CD14-positive monocyte (primary cell): ENCODE measurements around the gene TRAPPC3. TPM values are rescaled to one million over a fixed set of nuclear protein-coding genes. Genes with fewer than 3 reads are reported as not detected.

Source experiments
- DNase-seq, 3 donors: peaks; one replicate each; pipeline ENCODE4 v3.0.0-alpha.2; 2011 to 2022
- H2AFZ ChIP-seq: 2 replicates; pipeline ENCODE4 v1.6.0; 2012; ENCODE audit warnings: mild to moderate bottlenecking, low read depth, low read length, inconsistent platforms; ENCODE audit not compliant: insufficient read depth, poor library complexity, severe bottlenecking
- H3K27ac ChIP-seq, 2 donors: 1 replicate in 1 of 2; 2 replicates in 1 of 2; pipeline ENCODE4 v1.5.1; 2012 to 2013; ENCODE audit warnings: low read length in 2 of 2, control low read depth in 1 of 2, inconsistent platforms in 1 of 2, low read depth in 1 of 2, mild to moderate bottlenecking in 1 of 2
- H3K27me3 ChIP-seq, 2 donors: one replicate each; pipeline versions ENCODE4 v1.6.0 to v1.6.1; 2011 to 2013; ENCODE audit warnings: low read length in 2 of 2; ENCODE audit not compliant: control insufficient read depth in 2 of 2, insufficient read depth in 2 of 2
- H3K36me3 ChIP-seq, 2 donors: replicated peaks in 1 of 2; 1 replicate in 1 of 2; 2 replicates in 1 of 2; pipeline versions ENCODE4 v1.5.1 to v1.6.1; 2012 to 2013; ENCODE audit warnings: low read length in 2 of 2, control low read depth in 1 of 2, inconsistent platforms in 1 of 2, mild to moderate bottlenecking in 1 of 2; ENCODE audit not compliant: insufficient read depth in 2 of 2, control insufficient read depth in 1 of 2
- H3K4me1 ChIP-seq, 2 donors: 1 replicate in 1 of 2; 2 replicates in 1 of 2; pipeline versions ENCODE4 v1.5.1 to v1.6.1; 2012 to 2013; ENCODE audit warnings: low read length in 2 of 2, control low read depth in 1 of 2, inconsistent platforms in 1 of 2, mild to moderate bottlenecking in 1 of 2, moderate library complexity in 1 of 2; ENCODE audit not compliant: insufficient read depth in 2 of 2, control insufficient read depth in 1 of 2
- H3K4me2 ChIP-seq: replicated peaks from 2 replicates; pipeline ENCODE3; 2012; ENCODE audit warnings: low read length, moderate library complexity, mild to moderate bottlenecking; ENCODE audit not compliant: poor library complexity, severe bottlenecking; ENCODE audit errors: extremely low read depth
- H3K4me3 ChIP-seq, 3 experiments: fragments of 200-600 bp in 1 of 3; sonication (generic) in 1 of 3; replicated peaks in 1 of 3; 1 replicate in 2 of 3; 2 replicates in 1 of 3; pipeline ENCODE4 v1.5.1; 2011 to 2013; ENCODE audit warnings: low read length in 3 of 3, mild to moderate bottlenecking in 3 of 3, control low read depth in 2 of 3, low read depth in 2 of 3, inconsistent platforms in 1 of 3, moderate library complexity in 1 of 3
- H3K79me2 ChIP-seq: 2 replicates; pipeline ENCODE4 v1.6.0; 2012; ENCODE audit warnings: mild to moderate bottlenecking, control low read depth, inconsistent platforms, low read length, moderate library complexity; ENCODE audit not compliant: insufficient read depth
- H3K9ac ChIP-seq: 2 replicates; pipeline ENCODE4 v1.6.0; 2017; ENCODE audit warnings: low read length, mild to moderate bottlenecking; ENCODE audit not compliant: insufficient read depth, poor library complexity, severe bottlenecking
- H3K9me3 ChIP-seq, 2 donors: replicated peaks in 1 of 2; 1 replicate in 1 of 2; 2 replicates in 1 of 2; pipeline versions ENCODE4 v1.5.1 to v1.6.1; 2012 to 2013; ENCODE audit warnings: low read length in 2 of 2, control low read depth in 1 of 2; ENCODE audit not compliant: control insufficient read depth in 1 of 2, insufficient read depth in 1 of 2
- H4K20me1 ChIP-seq: 2 replicates; pipeline ENCODE4 v1.6.0; 2012; ENCODE audit warnings: mild to moderate bottlenecking, low read length, control low read depth, moderate library complexity; ENCODE audit not compliant: insufficient read depth
- H3K27ac Mint-ChIP-seq, 7 donors: one replicate each; pipeline ENCODE4 v1.8.0; 2020; ENCODE audit warnings: mild to moderate bottlenecking in 7 of 7, mixed read lengths in 7 of 7, moderate library complexity in 6 of 7, inconsistent platforms in 2 of 7
- H3K27me3 Mint-ChIP-seq, 3 donors: one replicate each; pipeline ENCODE4 v1.8.0; 2021 to 2022; ENCODE audit warnings: low read depth in 3 of 3, mild to moderate bottlenecking in 3 of 3, mixed read lengths in 3 of 3, moderate library complexity in 3 of 3, inconsistent platforms in 1 of 3
- H3K36me3 Mint-ChIP-seq, 2 donors: one replicate each; pipeline ENCODE4 v1.8.0; 2020; ENCODE audit warnings: mixed read lengths in 2 of 2, inconsistent platforms in 1 of 2, mild to moderate bottlenecking in 1 of 2
- H3K4me1 Mint-ChIP-seq: one replicate; pipeline ENCODE4 v1.8.0; 2020; ENCODE audit warnings: mild to moderate bottlenecking, mixed read lengths
- H3K4me3 Mint-ChIP-seq, 2 donors: one replicate each; pipeline ENCODE4 v1.8.0; 2020; ENCODE audit warnings: mild to moderate bottlenecking in 2 of 2, mixed read lengths in 2 of 2, moderate library complexity in 1 of 2
- H3K9me3 Mint-ChIP-seq, 7 donors: one replicate each; pipeline ENCODE4 v1.8.0; 2020 to 2022; ENCODE audit warnings: mixed read lengths in 7 of 7, mild to moderate bottlenecking in 6 of 7, moderate library complexity in 6 of 7, inconsistent platforms in 2 of 7
- WGBS: methylation state at CpG from one replicate; pipeline ENCODE4 v1.1.5; 2013; ENCODE audit warnings: missing lambda C conversion rate; ENCODE audit not compliant: insufficient coverage; 5-methylcytosine and 5-hydroxymethylcytosine counted together
- intact Hi-C, 2 donors: fragments of 100-400 bp; cut with micrococcal nuclease; formaldehyde crosslinking; loops; one replicate each; pipeline versions ENCODE4 v1.15.0 to v1.15.1; 2023
- polyA plus RNA-seq, 3 donors: library from polyadenylated mRNA; depleted of rRNA in 1 of 3; unstranded in 2 of 3; stranded (reverse) in 1 of 3; fragments of 300-500 nt in 2 of 3; fragments of >200 nt in 1 of 3; fragmentation: Illumina TruSeq in 2 of 3; gene quantifications; 1 replicate in 2 of 3; 2 replicates in 1 of 3; pipeline ENCODE4 v1.2.3, GENCODE V29; 2012 to 2021
- TF ChIP-seq, protein P1 (sequence below): fragments of 200-600 bp; IDR thresholded peaks from one replicate; pipeline ENCODE4 v1.8.0; 2022; ENCODE audit warnings: antibody characterized with exemption, mild to moderate bottlenecking

Gene TRAPPC3
- polyA plus RNA-seq, 3 donors = 61.1 to 136 (median 125) TPM

DNA sequence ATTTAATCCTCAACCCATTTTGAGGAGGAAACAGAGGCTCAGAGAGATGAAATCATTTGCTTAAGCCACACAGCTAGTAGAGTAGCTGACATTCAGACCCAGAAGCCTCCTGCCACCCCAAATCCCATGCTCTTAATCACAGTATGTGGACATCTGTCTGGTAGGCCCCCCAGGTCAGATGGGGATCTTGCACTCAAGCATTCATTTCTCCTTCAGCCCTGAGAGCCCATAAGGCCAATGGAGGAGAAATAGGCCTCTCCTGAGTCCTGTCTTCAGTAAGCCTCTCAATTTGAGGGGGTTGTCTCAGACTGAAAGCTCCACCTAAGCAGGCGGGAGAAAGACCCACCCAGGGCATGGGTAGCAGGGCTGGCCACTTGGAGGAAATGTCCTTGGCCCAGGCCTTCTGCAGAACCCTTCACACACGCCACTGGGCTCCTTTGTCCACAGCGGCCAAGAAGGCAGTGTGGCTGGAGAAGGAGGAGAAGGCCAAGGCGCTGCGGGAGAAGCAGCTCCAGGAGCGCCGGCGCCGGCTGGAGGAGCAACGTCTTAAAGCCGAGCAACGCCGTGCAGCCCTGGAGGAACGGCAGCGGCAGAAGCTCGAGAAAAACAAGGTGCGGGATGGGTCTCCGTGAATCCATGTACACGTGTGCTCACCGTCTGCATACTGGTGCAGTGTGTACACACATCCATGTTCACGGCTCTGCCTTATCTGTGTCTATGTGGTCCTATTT, 22.9 kb upstream of the TRAPPC3 start:
- H3K4me2 ChIP-seq = no peak overlapping the region
- peaks cover 74 to 84% of the 10 kb centered on the region in 2 donors for H3K36me3 ChIP-seq
- intact Hi-C loops = no loop called here
- Mint-ChIP-seq H3K4me3 (no peak overlapping the region), H3K9me3 (no peaks in the 10 kb centered on the region), H3K36me3 (peaks cover 73 to 88% of the 10 kb centered on the region in 2 donors), H3K27me3 (peaks cover 0 to 5% (median 3%) of the 10 kb centered on the region in 3 donors), H3K4me1 (peaks cover 7% of the 10 kb centered on the region), H3K27ac (peak overlapping the region in 5 of 7 donors; percentile 6 to 69 (median 50))
- H3K9ac ChIP-seq = no peak overlapping the region
- TF ChIP-seq, protein P1, sequence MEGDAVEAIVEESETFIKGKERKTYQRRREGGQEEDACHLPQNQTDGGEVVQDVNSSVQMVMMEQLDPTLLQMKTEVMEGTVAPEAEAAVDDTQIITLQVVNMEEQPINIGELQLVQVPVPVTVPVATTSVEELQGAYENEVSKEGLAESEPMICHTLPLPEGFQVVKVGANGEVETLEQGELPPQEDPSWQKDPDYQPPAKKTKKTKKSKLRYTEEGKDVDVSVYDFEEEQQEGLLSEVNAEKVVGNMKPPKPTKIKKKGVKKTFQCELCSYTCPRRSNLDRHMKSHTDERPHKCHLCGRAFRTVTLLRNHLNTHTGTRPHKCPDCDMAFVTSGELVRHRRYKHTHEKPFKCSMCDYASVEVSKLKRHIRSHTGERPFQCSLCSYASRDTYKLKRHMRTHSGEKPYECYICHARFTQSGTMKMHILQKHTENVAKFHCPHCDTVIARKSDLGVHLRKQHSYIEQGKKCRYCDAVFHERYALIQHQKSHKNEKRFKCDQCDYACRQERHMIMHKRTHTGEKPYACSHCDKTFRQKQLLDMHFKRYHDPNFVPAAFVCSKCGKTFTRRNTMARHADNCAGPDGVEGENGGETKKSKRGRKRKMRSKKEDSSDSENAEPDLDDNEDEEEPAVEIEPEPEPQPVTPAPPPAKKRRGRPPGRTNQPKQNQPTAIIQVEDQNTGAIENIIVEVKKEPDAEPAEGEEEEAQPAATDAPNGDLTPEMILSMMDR = no peak
- no peak overlapping the region for H2AFZ ChIP-seq
- peaks cover 99% of the 10 kb centered on the region for H4K20me1 ChIP-seq
- DNase-seq = no peak
- H3K27ac ChIP-seq = no peak overlapping the region
- H3K9me3 ChIP-seq = no peaks in the 10 kb centered on the region
- H3K4me3 ChIP-seq = no peak overlapping the region
- no peaks in the 10 kb centered on the region for H3K4me1 ChIP-seq
- H3K79me2 ChIP-seq = peaks cover 64% of the 10 kb centered on the region
- H3K27me3 ChIP-seq = no peaks in the 10 kb centered on the region
- WGBS = 99% methylated on average over 21 of the region's 21 CpGs

DNA sequence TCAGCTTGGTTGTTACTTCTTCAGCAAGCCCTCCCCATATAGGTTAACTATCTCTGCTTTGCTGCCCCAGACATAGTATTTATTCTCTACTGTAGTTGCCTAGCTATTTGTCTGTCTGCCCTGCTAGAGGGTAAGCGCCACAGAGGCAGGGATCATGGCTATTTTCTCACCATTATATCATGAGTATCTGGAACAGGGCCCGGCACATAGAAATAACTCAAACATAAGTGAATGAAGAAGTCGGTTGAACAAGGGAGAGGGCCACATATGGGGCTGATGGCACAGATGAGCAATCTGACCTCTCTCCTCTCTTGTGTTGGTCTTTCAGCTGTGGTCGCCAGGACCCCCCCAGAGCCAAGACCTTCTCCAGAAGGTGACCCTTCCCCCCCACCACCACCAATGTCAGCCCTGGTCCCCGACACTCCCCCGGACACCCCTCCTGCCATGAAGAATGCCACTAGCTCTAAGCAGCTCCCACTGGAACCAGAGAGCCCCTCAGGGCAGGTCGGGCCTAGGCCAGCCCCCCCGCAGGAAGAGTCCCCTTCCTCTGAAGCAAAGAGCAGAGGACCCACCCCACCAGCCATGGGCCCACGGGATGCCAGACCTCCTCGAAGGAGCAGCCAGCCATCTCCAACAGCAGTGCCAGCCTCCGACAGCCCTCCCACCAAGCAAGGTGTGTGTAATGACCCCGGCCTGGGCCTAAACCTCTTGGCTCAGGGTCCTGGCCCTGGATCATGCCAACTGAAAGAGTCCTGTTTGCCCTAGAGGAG, 21.5 kb upstream of the TRAPPC3 start:
- H3K9ac ChIP-seq = no peak overlapping the region
- H3K27ac Mint-ChIP-seq = peak overlapping the region in 4 of 7 donors; percentile 16 to 61 (median 30)
- no peaks in the 10 kb centered on the region for H3K9me3 Mint-ChIP-seq
- H4K20me1 ChIP-seq = peaks cover 100% of the 10 kb centered on the region
- WGBS = 90% methylated on average over 4 of the region's 12 CpGs
- no peaks in the 10 kb centered on the region for H3K27me3 ChIP-seq
- H2AFZ ChIP-seq = no peak overlapping the region
- peaks cover 78% of the 10 kb centered on the region for H3K79me2 ChIP-seq
- H3K36me3 Mint-ChIP-seq = peaks cover 71 to 90% of the 10 kb centered on the region in 2 donors
- H3K9me3 ChIP-seq = no peaks in the 10 kb centered on the region
- DNase-seq = no peak
- intact Hi-C loops = no loop called here
- peak overlapping the region in 1 of 2 donors; percentile 44 for H3K27ac ChIP-seq
- TF ChIP-seq, protein P1 = no peak
- peaks cover 0 to 4% of the 10 kb centered on the region in 2 donors for H3K4me1 ChIP-seq
- peaks cover 63 to 80% of the 10 kb centered on the region in 2 donors for H3K36me3 ChIP-seq
- H3K4me1 Mint-ChIP-seq = peaks cover 20% of the 10 kb centered on the region
- H3K4me3 Mint-ChIP-seq = no peak overlapping the region
- H3K4me2 ChIP-seq = no peak overlapping the region
- no peak overlapping the region for H3K4me3 ChIP-seq
- H3K27me3 Mint-ChIP-seq = peaks cover 0 to 5% (median 3%) of the 10 kb centered on the region in 3 donors
